Dendritic cell treated with granulocyte-macrophage colony-stimulating factor and Interleukin-4, amounts not matched to agents 40 ng/mL and 50 ng/mL, for 4 days (primary cell): ENCODE results near the gene R3HDM4.
"Not testable (repeated sequence)": the region's sequence is repeated elsewhere in the genome, so short reads cannot be mapped to it uniquely, and the experiment has no call there.

Experiments
- H3K27ac Mint-ChIP-seq: one replicate; pipeline ENCODE4 v1.8.0; 2022; ENCODE audit warnings: mild to moderate bottlenecking, mixed read lengths
- H3K27me3 Mint-ChIP-seq: one replicate; pipeline ENCODE4 v1.8.0; 2022; ENCODE audit warnings: mild to moderate bottlenecking, mixed read lengths
- H3K36me3 Mint-ChIP-seq: one replicate; pipeline ENCODE4 v1.8.0; 2022; ENCODE audit warnings: low read depth, mixed read lengths
- H3K4me1 Mint-ChIP-seq: one replicate; pipeline ENCODE4 v1.8.0; 2022; ENCODE audit warnings: low read depth, mixed read lengths
- H3K4me3 Mint-ChIP-seq: one replicate; pipeline ENCODE4 v1.8.0; 2022; ENCODE audit warnings: mild to moderate bottlenecking, moderate library complexity, mixed read lengths
- H3K9me3 Mint-ChIP-seq: one replicate; pipeline ENCODE4 v1.8.0; 2022; ENCODE audit warnings: mixed read lengths
- intact Hi-C: fragments of 100-400 bp; cut with micrococcal nuclease; formaldehyde crosslinking; loops from one replicate; pipeline ENCODE4 v1.15.0; 2022

R3HDM4 gene

GRCh38 chr19:901216-902092, 11.6 kb downstream of the R3HDM4 start:
- peaks cover 87% of the 10 kb centered on the region for H3K36me3 Mint-ChIP-seq
- intact Hi-C loops, result no loop called here
- no peak overlapping the region for H3K27ac Mint-ChIP-seq
- H3K27me3 Mint-ChIP-seq, result no peaks in the 10 kb centered on the region
- peaks cover 16% of the 10 kb centered on the region for H3K4me1 Mint-ChIP-seq
- H3K4me3 Mint-ChIP-seq, result no peak overlapping the region
- H3K9me3 Mint-ChIP-seq, result no peaks in the 10 kb centered on the region

- H3K27ac Mint-ChIP-seq, result no peak overlapping the region
These were observed 12.5 kb downstream of the R3HDM4 start for GRCh38 chr19:900302-901111.

DNA sequence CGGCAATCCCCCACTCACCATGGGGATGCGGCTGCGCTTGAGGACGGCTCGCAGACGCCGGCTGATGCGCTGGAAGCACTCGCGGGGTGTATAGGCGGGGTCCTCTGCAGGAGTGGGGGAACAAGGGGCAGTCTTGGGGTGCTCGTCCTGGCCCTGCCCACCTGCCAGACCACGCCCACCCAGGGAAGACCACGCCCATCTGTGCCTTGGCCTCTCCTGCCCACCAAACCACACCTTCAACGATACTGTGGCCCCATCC, 13.0 kb downstream of the R3HDM4 start:
- intact Hi-C loops, result no loop called here
- Mint-ChIP-seq H3K27ac (no peak overlapping the region), H3K27me3 (no peaks in the 10 kb centered on the region), H3K4me1 (peaks cover 22% of the 10 kb centered on the region), H3K4me3 (no peak overlapping the region), H3K9me3 (no peaks in the 10 kb centered on the region), H3K36me3 (peaks cover 90% of the 10 kb centered on the region)

More at GRCh38 chr19:900302-901111, 12.5 kb downstream of the R3HDM4 start:
- Mint-ChIP-seq H3K27me3 (no peaks in the 10 kb centered on the region), H3K4me3 (no peak overlapping the region), H3K9me3 (no peaks in the 10 kb centered on the region), H3K36me3 (peaks cover 90% of the 10 kb centered on the region), H3K4me1 (peaks cover 17% of the 10 kb centered on the region)
- intact Hi-C loops, result no loop called here

DNA sequence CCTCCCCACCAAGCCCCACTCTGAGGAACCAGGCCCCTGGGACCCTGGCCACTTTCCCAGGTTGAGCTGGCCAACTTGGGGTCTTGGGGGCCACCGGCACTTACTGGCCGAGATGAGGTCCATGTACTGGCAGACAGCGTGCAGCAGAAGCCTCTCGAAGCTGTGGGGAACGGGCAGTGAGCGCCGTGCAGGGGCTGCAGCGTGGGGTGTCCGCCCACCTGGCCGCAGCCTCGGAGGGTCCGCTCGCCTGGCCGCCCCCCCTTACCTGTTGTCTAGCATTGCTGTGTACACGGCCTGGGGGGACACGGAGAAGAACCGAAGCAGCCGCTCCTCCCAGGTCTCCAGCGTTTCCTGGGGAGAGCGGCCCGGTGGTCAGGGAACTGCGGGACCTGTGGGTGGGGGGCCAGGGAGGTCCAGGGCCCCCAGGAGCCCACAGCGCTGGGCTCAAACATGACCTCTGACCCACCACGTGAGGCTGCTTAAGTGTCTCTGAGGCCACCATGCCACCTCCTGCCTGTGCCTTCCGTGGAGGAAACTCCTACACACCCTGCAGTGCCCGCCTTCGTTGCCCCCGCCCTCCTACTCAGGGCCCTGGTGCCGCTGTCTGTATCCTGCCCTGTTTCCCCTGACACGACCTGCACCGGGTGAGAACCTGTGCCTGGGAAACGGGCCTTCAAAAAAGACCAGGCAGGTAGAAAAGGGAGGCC, 13.5 kb downstream of the R3HDM4 start:
- Mint-ChIP-seq H3K9me3 (no peaks in the 10 kb centered on the region), H3K27me3 (no peaks in the 10 kb centered on the region), H3K27ac (no peak overlapping the region), H3K36me3 (peaks cover 86% of the 10 kb centered on the region), H3K4me1 (peaks cover 22% of the 10 kb centered on the region), H3K4me3 (no peak overlapping the region)
- intact Hi-C loops, result no loop called here

DNA sequence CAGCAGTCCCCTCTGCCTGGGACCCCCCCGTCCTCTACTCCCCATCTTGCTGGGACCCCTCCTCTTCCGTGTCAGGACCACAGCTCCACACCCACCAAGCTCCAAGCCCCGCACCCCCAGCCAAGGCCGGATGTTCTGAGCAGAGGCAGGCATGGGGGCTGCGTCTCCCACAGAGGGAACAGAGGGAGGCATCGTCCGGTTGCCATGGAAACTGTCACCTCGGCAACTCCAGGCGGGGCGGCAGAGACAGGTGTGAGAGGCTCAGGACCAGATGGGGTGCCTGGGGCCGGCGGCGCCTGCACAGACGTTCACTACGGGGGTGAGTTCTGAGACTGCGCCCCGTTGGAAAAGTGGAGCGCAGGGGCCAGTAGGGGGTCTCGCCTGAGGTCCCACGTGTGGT, 14.4 kb downstream of the R3HDM4 start:
- no peak overlapping the region for H3K4me3 Mint-ChIP-seq

GRCh38 chr19:897442-898039, 15.5 kb downstream of the R3HDM4 start:
- no peak overlapping the region for H3K4me3 Mint-ChIP-seq
- H3K4me1 Mint-ChIP-seq, result peaks cover 22% of the 10 kb centered on the region
- intact Hi-C loops, result no loop called here
- H3K27me3 Mint-ChIP-seq, result no peaks in the 10 kb centered on the region
- H3K9me3 Mint-ChIP-seq, result no peaks in the 10 kb centered on the region
- peaks cover 73% of the 10 kb centered on the region for H3K36me3 Mint-ChIP-seq
- H3K27ac Mint-ChIP-seq, result no peak overlapping the region

More for the DNA sequence above, 14.4 kb downstream of the R3HDM4 start:
- intact Hi-C loops, result no loop called here
- Mint-ChIP-seq H3K27me3 (no peaks in the 10 kb centered on the region), H3K4me1 (peaks cover 22% of the 10 kb centered on the region), H3K9me3 (no peaks in the 10 kb centered on the region), H3K27ac (no peak overlapping the region), H3K36me3 (peaks cover 78% of the 10 kb centered on the region)

GRCh38 chr19:896999-897398, 16.0 kb downstream of the R3HDM4 start:
- intact Hi-C loops, result no loop called here
- no peaks in the 10 kb centered on the region for H3K9me3 Mint-ChIP-seq
- H3K27ac Mint-ChIP-seq, result no peak overlapping the region
- no peaks in the 10 kb centered on the region for H3K27me3 Mint-ChIP-seq
- H3K36me3 Mint-ChIP-seq, result peaks cover 67% of the 10 kb centered on the region
- H3K4me3 Mint-ChIP-seq, result no peak overlapping the region
- peaks cover 24% of the 10 kb centered on the region for H3K4me1 Mint-ChIP-seq

GRCh38 chr19:896434-896833, 16.6 kb downstream of the R3HDM4 start:
- H3K27ac Mint-ChIP-seq, result no peak overlapping the region
- no peak overlapping the region for H3K4me3 Mint-ChIP-seq
- intact Hi-C loops, result no loop called here
- H3K4me1 Mint-ChIP-seq, result peaks cover 24% of the 10 kb centered on the region
- no peaks in the 10 kb centered on the region for H3K27me3 Mint-ChIP-seq
- no peaks in the 10 kb centered on the region for H3K9me3 Mint-ChIP-seq
- H3K36me3 Mint-ChIP-seq, result peaks cover 62% of the 10 kb centered on the region

GRCh38 chr19:892894-893689, 19.9 kb downstream of the R3HDM4 start, which contains the start of the genes MED16 and RNU6-9:
MED16 (minus strand) TSS chr19:893187; CDS start chr19:891131, 2,056 bp downstream.
RNU6-9 (plus strand) TSS chr19:893484.
- Mint-ChIP-seq H3K4me3 (peak within 1 kb of the TSS; percentile 85), H3K4me1 (peaks cover 29% of the 10 kb centered on the region), H3K36me3 (peaks cover 62% of the 10 kb centered on the region), H3K27me3 (no peaks in the 10 kb centered on the region), H3K9me3 (no peaks in the 10 kb centered on the region), H3K27ac (peak within 1 kb of the TSS; percentile 98)
- intact Hi-C loops, result loop anchor here (1.0 kb wide), 1 partner anchor 96 kb away; the partner anchor contains the start of gene PTBP1

DNA sequence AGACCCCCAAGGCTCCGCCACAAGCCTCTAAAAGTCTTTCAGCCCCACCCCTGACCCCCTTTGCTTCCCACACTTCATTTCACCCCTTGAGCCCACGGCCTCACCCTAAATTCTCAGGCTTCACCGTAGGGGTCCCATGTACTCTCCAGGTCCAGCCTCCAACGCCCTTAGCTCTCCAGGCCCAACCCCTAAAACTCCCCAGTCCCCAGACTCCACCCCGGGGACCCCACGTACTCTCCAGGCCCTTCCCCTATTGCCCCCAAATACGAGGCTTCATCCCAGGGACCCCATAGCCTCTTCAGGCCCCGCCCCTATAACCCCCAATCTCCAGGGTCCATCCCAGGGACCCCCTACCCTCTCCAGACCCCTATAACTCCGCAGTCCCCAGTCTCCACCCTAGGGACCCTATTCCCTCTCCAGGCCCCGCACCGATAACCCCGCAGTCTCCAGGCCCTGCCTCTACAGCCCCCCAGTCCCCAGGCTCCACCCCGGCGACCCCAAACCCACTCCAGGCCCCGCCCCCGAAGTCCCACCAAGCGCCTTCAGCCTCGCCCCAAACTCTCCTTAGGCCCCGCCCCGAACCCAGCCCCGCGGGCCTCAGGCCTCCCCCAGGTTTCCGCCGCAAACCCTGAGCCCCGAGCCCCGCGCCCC, 20.7 kb downstream of the R3HDM4 start:
- intact Hi-C loops, result no loop called here
- H3K36me3 Mint-ChIP-seq, result peaks cover 62% of the 10 kb centered on the region
- H3K27ac Mint-ChIP-seq, result peak overlapping the region; percentile 98
- peak overlapping the region; percentile 85 for H3K4me3 Mint-ChIP-seq
- H3K27me3 Mint-ChIP-seq, result no peaks in the 10 kb centered on the region
- no peaks in the 10 kb centered on the region for H3K9me3 Mint-ChIP-seq
- H3K4me1 Mint-ChIP-seq, result peaks cover 29% of the 10 kb centered on the region

- H3K9me3 Mint-ChIP-seq, intact Hi-C loops, H3K27me3 Mint-ChIP-seq: not testable (repeated sequence)
- Mint-ChIP-seq H3K27ac (peak overlapping the region; percentile 98), H3K36me3 (peaks cover 62% of the 10 kb centered on the region), H3K4me1 (peaks cover 29% of the 10 kb centered on the region), H3K4me3 (peak overlapping the region; percentile 85)
These were observed 21.4 kb downstream of the R3HDM4 start for GRCh38 chr19:891421-892200.

DNA sequence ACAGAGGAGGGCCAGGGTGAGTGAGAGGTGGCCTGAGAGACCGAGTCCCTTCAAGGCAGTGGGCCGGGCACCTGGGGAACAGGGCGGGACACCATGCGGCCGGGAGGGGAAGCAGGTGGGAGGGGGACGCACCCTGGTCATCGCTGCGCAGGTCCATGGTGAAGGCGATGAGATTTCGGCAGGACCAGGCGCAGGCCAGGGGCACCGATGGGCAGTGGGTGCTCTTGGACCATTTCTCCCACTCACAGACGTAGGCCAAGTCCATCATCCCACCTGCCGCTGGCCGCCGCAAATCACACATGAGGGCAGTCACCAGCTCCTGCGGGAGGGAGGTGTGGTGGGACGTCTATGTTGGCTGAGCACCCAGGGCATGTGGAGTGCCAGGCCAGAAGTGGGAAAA, 22.2 kb downstream of the R3HDM4 start:
- Mint-ChIP-seq H3K36me3 (peaks cover 62% of the 10 kb centered on the region), H3K27ac (peak overlapping the region; percentile 79), H3K4me1 (peaks cover 29% of the 10 kb centered on the region), H3K27me3 (no peaks in the 10 kb centered on the region), H3K9me3 (no peaks in the 10 kb centered on the region), H3K4me3 (peak overlapping the region; percentile 69)
- intact Hi-C loops, result no loop called here
